ENCODE data around the gene ADRA2B.

The ADRA2B gene

DNA sequence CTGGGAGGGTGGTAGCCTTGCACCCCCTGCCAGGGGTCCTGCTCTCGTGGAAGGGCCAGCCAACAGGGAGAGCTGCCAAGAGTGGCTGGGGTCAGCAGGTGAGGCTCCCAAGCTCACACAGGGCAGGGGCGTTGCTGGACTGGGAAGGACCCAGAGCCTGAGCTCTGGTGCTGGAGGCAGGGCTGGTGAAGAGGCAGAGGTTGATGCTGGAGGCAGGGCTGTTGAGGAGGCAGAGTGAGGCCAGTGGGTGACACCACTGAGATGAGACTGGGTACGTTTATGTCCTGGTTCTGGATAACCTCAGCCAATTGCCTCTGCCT is 7.0 kb downstream of the ADRA2B start:
- H2AFZ ChIP-seq (ENCODE audit: low read depth) = no peak overlapping the region
- no peak overlapping the region for H3K4me2 ChIP-seq
- TF ChIP-seq CTCF (conservative IDR thresholded peaks at IDR 0.05; ENCODE audit: low read depth, low read length) = no peak
- H3K9ac ChIP-seq = no peak overlapping the region
- no peaks in the 10 kb centered on the region for H3K79me2 ChIP-seq (ENCODE audit: insufficient read depth, low read depth)
- no peak overlapping the region for H3K27ac ChIP-seq
- H3K4me1 ChIP-seq (ENCODE audit: low read depth, poor library complexity, severe bottlenecking) = no peaks in the 10 kb centered on the region
- no peak overlapping the region for H3K4me3 ChIP-seq (IDR thresholded peaks at IDR 0.05; ENCODE audit: insufficient read depth, low read depth, low read length)
- no peaks in the 10 kb centered on the region for H3K36me3 ChIP-seq (ENCODE audit: insufficient read depth)
- H3K27me3 ChIP-seq (ENCODE audit: insufficient read depth, low read depth) = peaks cover 3% of the 10 kb centered on the region; the same call in 1 of the 2 replicates
- no peaks in the 10 kb centered on the region for H4K20me1 ChIP-seq (ENCODE audit: insufficient read depth)

GRCh38 chr2:96108541-96109360 is 7.6 kb downstream of the ADRA2B start:
- TF ChIP-seq CTCF (conservative IDR thresholded peaks at IDR 0.05; ENCODE audit: low read depth, low read length) = no peak
- Histone ChIP-seq H3K36me3 (ENCODE audit: insufficient read depth) (no peaks in the 10 kb centered on the region), H3K27ac (no peak overlapping the region), H2AFZ (ENCODE audit: low read depth) (no peak overlapping the region), H3K4me3 (IDR thresholded peaks at IDR 0.05; ENCODE audit: insufficient read depth, low read depth, low read length) (no peak overlapping the region), H3K79me2 (ENCODE audit: insufficient read depth, low read depth) (no peaks in the 10 kb centered on the region), H4K20me1 (ENCODE audit: insufficient read depth) (no peaks in the 10 kb centered on the region), H3K4me2 (no peak overlapping the region), H3K4me1 (ENCODE audit: low read depth, poor library complexity, severe bottlenecking) (no peaks in the 10 kb centered on the region), H3K9ac (no peak overlapping the region), H3K27me3 (ENCODE audit: insufficient read depth, low read depth) (peaks cover 3% of the 10 kb centered on the region; the same call in 1 of the 2 replicates)

DNA sequence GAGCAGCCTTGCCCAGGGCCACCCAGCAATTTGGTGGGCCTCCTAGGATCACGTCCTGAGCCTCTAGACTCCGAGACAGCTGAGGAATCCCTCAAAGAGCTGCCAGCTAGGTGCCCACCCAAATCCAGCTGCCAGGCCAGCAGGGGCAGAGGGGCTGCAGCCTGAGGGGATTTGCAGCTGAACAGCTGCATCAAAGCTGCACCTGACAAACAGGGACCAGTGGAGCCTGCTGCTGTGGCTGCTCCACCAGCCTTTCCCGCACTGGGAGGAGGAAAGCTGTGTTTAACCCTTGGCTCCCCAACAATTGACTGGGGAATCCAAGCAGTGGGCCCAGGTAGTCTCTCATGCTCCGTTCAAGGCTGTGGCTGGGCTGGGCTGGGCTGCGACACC is 8.2 kb downstream of the ADRA2B start:
- Histone ChIP-seq H3K4me2 (no peak overlapping the region), H3K9ac (no peak overlapping the region), H2AFZ (ENCODE audit: low read depth) (no peak overlapping the region), H3K27me3 (ENCODE audit: insufficient read depth, low read depth) (peaks cover 3% of the 10 kb centered on the region; the same call in 1 of the 2 replicates), H3K4me1 (ENCODE audit: low read depth, poor library complexity, severe bottlenecking) (no peaks in the 10 kb centered on the region), H3K36me3 (ENCODE audit: insufficient read depth) (no peaks in the 10 kb centered on the region), H4K20me1 (ENCODE audit: insufficient read depth) (no peaks in the 10 kb centered on the region), H3K79me2 (ENCODE audit: insufficient read depth, low read depth) (no peaks in the 10 kb centered on the region), H3K4me3 (IDR thresholded peaks at IDR 0.05; ENCODE audit: insufficient read depth, low read depth, low read length) (no peak overlapping the region), H3K27ac (no peak overlapping the region)
- TF ChIP-seq CTCF (conservative IDR thresholded peaks at IDR 0.05; ENCODE audit: low read depth, low read length) = no peak

DNA sequence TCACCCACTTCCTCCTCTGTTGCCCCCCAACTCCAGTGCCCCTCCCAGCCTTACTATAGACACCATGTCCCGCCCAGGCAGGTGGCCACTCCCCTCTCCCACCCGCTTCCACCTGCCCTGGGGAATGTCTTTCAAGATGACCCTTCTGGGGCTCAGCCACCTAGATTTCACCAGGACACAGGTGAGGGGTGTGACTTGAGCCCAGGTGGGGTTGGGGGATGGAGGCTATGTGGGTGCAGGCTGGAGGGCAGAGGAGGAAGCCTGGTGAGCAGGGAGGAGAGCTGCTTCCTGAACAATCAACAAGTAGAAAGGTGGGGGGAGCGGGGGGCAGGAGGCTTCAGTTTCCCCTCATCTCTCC is 8.7 kb downstream of the ADRA2B start:
- Histone ChIP-seq H3K4me3 (IDR thresholded peaks at IDR 0.05; ENCODE audit: insufficient read depth, low read depth, low read length) (no peak overlapping the region), H3K79me2 (ENCODE audit: insufficient read depth, low read depth) (no peaks in the 10 kb centered on the region), H2AFZ (ENCODE audit: low read depth) (no peak overlapping the region), H3K36me3 (ENCODE audit: insufficient read depth) (no peaks in the 10 kb centered on the region), H3K27me3 (ENCODE audit: insufficient read depth, low read depth) (peaks cover 3% of the 10 kb centered on the region; the same call in 1 of the 2 replicates), H3K4me2 (no peak overlapping the region), H3K9ac (no peak overlapping the region), H3K27ac (no peak overlapping the region), H3K4me1 (ENCODE audit: low read depth, poor library complexity, severe bottlenecking) (no peaks in the 10 kb centered on the region), H4K20me1 (ENCODE audit: insufficient read depth) (no peaks in the 10 kb centered on the region)
- no peak for TF ChIP-seq CTCF (conservative IDR thresholded peaks at IDR 0.05; ENCODE audit: low read depth, low read length)
